UCSD-AML1 (cell line): Measurements from ENCODE around the gene POLA1.
"Not testable (repeated sequence)": the region's sequence is repeated elsewhere in the genome, so short reads cannot be mapped to it uniquely, and the experiment has no call there.

Source experiments
- DNase-seq: peaks from one replicate; lab custom pipeline; 2025; ENCODE audit not compliant: unreplicated experiment; lab: John Stamatoyannopoulos, UW

Gene POLA1

GRCh38 chrX:24796204-24796603, 102.5 kb downstream of the POLA1 start:
- no peak for DNase-seq

GRCh38 chrX:24799078-24799477, 105.4 kb downstream of the POLA1 start:
- no peak for DNase-seq

GRCh38 chrX:24799565-24799964, 105.8 kb downstream of the POLA1 start:
- DNase-seq = no peak

GRCh38 chrX:24805201-24805600, 111.5 kb downstream of the POLA1 start:
- no peak for DNase-seq

- not testable (repeated sequence) for DNase-seq
These were observed 126.1 kb downstream of the POLA1 start for GRCh38 chrX:24819807-24820206.

- no peak for DNase-seq
These were observed 134.4 kb downstream of the POLA1 start for GRCh38 chrX:24828147-24828546.

- no peak for DNase-seq
These were observed 134.9 kb downstream of the POLA1 start for GRCh38 chrX:24828600-24828999.

- no peak for DNase-seq
These were observed 140.0 kb downstream of the POLA1 start for GRCh38 chrX:24833695-24834094.

GRCh38 chrX:24837966-24838365, 144.2 kb downstream of the POLA1 start:
- DNase-seq = no peak

- DNase-seq = no peak
These were observed 144.9 kb downstream of the POLA1 start for GRCh38 chrX:24838629-24839028.

GRCh38 chrX:24839331-24839730, 145.6 kb downstream of the POLA1 start:
- DNase-seq = no peak

- no peak for DNase-seq
These were observed 148.8 kb downstream of the POLA1 start for GRCh38 chrX:24842486-24842885.

- DNase-seq = no peak
These were observed 152.9 kb downstream of the POLA1 start for GRCh38 chrX:24846550-24847150.

GRCh38 chrX:24851289-24851688, 157.6 kb downstream of the POLA1 start:
- no peak for DNase-seq

GRCh38 chrX:24851780-24852179, 158.1 kb downstream of the POLA1 start:
- DNase-seq = no peak

- DNase-seq = no peak
These were observed 164.5 kb downstream of the POLA1 start for GRCh38 chrX:24858004-24858746.

GRCh38 chrX:24859211-24859841, 165.6 kb downstream of the POLA1 start:
- DNase-seq = no peak

GRCh38 chrX:24860140-24860539, 166.4 kb downstream of the POLA1 start:
- DNase-seq = no peak

- DNase-seq = no peak
These were observed 168.6 kb downstream of the POLA1 start for GRCh38 chrX:24862343-24862742.

- DNase-seq = not testable (repeated sequence)
These were observed 170.1 kb downstream of the POLA1 start for GRCh38 chrX:24863779-24864178.

- DNase-seq = no peak
These were observed 176.4 kb downstream of the POLA1 start for GRCh38 chrX:24870143-24870542.

GRCh38 chrX:24874604-24875247, 181.0 kb downstream of the POLA1 start:
- no peak for DNase-seq
